GM12874 (cell line): ENCODE results near the gene DNER.

Experiments
- TF ChIP-seq, protein P1 (sequence below): IDR thresholded peaks from 2 replicates; pipeline ENCODE4 v1.5.1; 2011; ENCODE audit warnings: low read depth, mild to moderate bottlenecking, control low read depth, low read length, moderate library complexity; ENCODE audit not compliant: insufficient read depth

The DNER gene

DNA sequence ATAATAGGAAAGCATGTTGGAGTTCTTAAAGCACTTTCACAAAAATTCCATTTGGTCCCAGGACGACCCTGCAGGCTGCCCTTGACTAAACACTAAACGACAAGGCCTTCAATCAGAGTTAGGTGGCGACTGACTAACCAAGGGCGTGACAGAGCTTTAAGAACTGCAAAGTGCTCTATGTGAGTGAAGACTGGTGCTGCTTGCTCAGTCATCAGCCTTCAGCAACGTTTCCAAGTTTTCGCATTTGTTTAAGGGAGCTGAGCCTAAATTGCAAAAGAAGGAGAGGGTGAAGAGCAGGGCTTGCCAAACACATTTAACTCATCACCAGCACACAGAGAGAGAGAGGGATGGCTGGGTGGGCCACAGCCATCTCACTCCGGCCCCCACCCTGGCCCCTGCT lies 238.6 kb downstream of the DNER start:
- TF ChIP-seq, protein P1, sequence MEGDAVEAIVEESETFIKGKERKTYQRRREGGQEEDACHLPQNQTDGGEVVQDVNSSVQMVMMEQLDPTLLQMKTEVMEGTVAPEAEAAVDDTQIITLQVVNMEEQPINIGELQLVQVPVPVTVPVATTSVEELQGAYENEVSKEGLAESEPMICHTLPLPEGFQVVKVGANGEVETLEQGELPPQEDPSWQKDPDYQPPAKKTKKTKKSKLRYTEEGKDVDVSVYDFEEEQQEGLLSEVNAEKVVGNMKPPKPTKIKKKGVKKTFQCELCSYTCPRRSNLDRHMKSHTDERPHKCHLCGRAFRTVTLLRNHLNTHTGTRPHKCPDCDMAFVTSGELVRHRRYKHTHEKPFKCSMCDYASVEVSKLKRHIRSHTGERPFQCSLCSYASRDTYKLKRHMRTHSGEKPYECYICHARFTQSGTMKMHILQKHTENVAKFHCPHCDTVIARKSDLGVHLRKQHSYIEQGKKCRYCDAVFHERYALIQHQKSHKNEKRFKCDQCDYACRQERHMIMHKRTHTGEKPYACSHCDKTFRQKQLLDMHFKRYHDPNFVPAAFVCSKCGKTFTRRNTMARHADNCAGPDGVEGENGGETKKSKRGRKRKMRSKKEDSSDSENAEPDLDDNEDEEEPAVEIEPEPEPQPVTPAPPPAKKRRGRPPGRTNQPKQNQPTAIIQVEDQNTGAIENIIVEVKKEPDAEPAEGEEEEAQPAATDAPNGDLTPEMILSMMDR: no peak

- TF ChIP-seq, protein P1: no peak
Observed at GRCh38 chr2:229474125-229474524, 240.2 kb downstream of the DNER start.

- TF ChIP-seq, protein P1: no peak
Observed at GRCh38 chr2:229470781-229471180, 243.6 kb downstream of the DNER start.

DNA sequence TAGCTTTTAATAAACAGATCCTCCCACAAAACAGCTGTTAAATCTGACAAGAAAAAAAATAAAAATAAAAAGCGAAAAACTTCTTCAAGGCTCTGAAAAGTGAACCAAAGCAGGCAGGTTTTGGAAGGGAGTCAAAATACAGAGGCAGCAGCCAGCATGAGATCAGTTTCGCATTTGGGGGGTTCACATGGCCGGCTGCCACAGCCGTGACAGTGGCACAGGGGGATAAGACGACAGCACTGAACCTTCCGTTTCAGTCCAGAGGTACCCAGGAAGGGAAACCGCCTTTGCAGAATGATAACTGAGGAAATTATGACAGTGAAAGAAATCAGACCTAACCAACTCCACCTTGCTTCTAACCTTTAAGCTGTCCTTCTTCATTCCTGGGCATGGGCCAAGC lies 246.6 kb downstream of the DNER start:
- TF ChIP-seq, protein P1: no peak

GRCh38 chr2:229463841-229464346 lies 250.5 kb downstream of the DNER start:
- TF ChIP-seq, protein P1: no peak

GRCh38 chr2:229462112-229462511 lies 252.2 kb downstream of the DNER start:
- TF ChIP-seq, protein P1: no peak

DNA sequence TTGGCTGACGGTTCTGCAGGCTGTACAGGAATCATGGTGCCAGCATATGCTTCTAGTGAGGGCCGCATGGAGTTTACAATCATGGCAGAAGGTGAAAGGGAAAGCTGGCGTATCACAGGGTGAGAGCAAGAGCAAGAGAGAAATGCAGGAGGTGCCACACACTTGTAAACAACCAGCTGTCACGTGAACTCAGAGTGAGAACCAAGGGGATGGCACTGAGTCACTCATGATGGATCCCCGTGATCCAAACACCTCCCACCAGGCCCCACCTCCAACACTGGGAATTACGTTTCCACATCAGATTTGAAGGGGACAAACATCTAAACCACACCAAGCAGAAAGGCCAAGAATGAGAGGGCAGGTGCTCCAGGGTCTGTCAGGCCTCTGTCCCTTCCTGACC lies 258.3 kb downstream of the DNER start:
- TF ChIP-seq, protein P1: no peak
